HG03460 (cell line): ENCODE data around the gene NBAS.
"Not testable (repeated sequence)": the region's sequence is repeated elsewhere in the genome, so short reads cannot be mapped to it uniquely, and the experiment has no call there.

Source experiments
- ATAC-seq: cut with Tn5 transposase; IDR thresholded peaks from one replicate; pipeline ENCODE4 v1.9.1; 2021; ENCODE audit not compliant: unreplicated experiment

Gene NBAS

DNA sequence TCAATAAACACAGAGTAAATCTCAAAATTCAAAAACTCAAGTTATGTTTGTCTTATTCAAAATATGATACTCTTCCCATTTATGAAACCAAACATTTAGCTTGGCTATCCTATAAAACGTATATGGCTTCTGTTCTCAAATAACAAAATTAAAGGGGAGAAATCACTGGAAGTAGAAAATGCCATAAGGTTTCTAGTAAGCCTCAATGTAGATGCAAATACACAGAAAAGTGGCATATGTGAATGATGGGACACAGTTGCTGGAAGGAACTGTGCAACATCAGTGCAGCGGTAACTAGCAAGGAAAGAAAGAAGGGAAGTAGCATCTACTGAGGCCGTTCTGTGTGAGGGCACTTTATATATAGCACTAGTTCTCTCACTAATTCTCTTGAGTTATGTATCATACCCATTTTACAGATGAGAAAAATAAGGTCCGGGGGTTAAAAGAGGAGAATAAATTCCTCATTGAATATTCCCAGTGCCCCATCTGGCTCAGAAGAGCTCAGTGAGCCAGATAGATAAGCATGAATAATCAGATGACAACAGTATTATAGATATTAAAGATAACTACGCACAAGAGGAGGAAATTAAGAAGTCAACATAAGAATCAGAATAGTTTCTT is 27.2 kb downstream of the NBAS start:
- no peak for ATAC-seq

DNA sequence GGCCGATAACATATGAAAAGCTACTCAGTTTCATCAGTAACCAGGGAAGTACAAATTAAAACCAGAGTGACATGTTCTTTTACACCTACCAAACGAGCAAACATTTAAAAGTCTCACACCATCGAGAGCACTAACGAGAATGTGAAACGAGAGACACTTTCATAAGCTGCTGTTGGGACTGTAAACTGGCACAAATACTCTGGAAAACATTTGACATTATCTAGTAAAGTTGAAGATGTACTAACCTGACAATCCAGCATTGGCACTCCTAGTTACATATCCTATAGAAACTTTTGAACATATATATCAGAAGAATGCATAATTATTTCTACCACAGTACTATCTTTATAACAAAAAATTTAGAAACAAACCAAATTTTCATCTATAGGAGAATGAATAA is 28.1 kb downstream of the NBAS start:
- ATAC-seq: no peak

GRCh38 chr2:15531095-15531854 is 29.9 kb downstream of the NBAS start:
- no peak for ATAC-seq

GRCh38 chr2:15527074-15527739 is 33.9 kb downstream of the NBAS start:
- no peak for ATAC-seq

- ATAC-seq: no peak
Measured at GRCh38 chr2:15521641-15522181, 39.4 kb downstream of the NBAS start.

- ATAC-seq: no peak
Measured at GRCh38 chr2:15520346-15520745, 40.8 kb downstream of the NBAS start.

- ATAC-seq: not testable (repeated sequence)
Measured at GRCh38 chr2:15518759-15519158, 42.4 kb downstream of the NBAS start.

DNA sequence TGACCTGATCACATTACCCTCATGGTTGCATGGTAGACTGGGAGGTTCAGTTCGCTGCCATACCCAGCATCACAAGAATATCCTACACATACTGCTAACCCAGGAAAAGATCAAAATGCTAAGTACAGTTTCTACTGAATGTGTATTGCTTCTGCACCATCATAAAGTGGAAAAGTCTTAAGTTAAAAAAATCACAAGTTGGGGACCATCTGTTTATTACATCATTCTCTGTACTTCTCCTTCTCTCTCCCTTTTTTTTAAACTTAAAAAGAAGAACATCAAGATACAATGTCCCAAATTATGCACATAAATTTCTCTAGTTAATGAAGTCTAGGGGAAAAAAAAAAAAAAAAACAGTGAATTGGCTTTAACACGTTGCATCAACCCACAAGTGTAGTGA is 43.3 kb downstream of the NBAS start:
- ATAC-seq: no peak

- ATAC-seq: no peak
Measured at GRCh38 chr2:15511686-15512085, 49.4 kb downstream of the NBAS start.

DNA sequence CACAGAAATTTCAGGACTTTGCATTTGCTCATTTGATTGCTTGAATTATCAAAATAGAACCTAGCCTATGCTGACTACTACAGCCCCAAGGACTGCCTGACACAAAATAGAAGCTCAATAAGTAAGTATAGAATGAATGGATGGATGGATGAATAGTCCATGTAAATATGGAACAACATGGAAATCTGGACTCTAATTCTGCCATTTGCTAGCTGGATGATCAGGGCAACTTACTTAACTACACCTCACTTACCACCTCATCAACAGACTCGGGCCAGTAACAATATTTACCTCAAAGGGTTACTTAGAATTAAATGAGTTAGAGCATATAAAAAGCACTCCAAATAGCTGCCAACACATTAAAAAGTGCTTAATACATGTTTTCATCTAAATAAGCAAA is 50.6 kb downstream of the NBAS start:
- no peak for ATAC-seq

GRCh38 chr2:15510131-15510530 is 51.0 kb downstream of the NBAS start:
- no peak for ATAC-seq

DNA sequence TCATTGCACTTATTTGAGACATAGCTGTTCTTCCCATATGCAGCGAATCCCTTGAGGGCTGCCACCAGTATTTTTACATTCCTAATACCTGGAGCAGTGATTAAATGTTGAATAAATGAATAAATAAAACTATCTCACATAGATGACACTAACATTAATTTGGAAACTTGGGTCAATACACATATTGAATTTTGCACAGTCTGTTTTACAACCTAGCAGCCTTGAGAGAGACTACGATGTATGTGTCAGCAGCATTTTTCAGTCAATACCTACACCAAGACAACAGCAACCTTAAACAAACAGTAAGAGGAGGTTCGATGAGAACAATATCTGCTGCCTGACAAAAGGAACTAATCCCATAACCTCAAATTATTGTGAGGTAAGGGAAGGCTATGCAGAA is 53.4 kb downstream of the NBAS start:
- ATAC-seq: no peak

DNA sequence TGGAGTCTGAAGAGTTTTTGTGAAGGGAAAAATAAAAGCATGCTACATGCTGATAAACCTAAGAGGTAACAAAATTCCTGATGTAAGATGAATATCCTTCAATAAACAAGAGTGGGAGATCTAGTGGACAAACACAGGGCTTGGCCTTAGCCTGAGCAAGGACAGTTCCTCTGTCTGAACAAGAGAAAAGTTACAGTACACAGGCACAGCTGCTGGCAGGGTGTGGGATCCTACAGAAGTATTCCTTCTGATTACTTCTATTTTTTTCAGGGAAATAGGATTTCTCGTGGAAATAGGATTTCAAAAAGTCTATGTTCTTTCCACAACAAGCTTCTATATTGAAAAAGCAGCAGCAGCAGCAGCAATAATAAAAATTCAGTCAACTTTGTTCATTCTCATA is 54.1 kb downstream of the NBAS start:
- no peak for ATAC-seq

- no peak for ATAC-seq
Measured at GRCh38 chr2:15506229-15506819, 54.8 kb downstream of the NBAS start.

GRCh38 chr2:15504882-15505663 is 56.1 kb downstream of the NBAS start:
- no peak for ATAC-seq

GRCh38 chr2:15499251-15499650 is 61.9 kb downstream of the NBAS start:
- not testable (repeated sequence) for ATAC-seq

DNA sequence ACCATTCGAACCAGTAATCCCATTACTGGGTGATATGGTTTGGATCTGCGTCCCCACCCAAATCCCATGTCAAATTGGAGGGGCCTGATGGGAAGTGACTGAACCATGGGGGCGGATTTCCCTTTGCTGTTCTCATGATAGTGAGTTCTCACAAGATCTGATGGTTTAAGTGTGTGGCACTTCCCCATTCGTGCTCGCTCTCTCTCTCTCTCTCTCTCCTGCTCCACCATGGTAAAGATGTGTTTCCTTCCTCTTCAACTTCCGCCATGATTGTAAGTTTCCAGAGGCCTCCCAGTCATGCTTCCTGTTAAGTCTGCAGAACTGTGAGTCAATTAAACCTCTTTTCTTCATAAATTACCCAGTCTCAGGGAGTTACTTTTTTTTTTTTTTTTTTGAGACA is 62.6 kb downstream of the NBAS start:
- ATAC-seq: no peak

DNA sequence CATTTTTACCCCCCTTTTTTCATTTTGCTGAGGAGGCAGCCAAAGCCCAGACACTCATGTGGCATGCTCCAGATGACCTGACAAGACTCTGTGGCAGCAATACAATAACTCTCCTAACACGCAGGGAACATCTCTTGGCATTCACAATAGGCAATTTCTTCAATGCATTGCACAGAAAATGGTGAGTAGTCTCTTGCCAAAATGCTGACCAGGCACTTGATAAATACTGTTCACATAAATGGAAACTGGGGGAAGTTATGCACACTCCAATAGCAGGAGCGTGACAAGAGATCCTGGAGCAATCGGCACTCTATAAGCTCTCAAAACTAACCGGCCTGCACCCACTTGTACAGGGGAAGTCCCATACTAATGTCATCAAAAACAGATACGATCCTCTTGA is 66.3 kb downstream of the NBAS start:
- no peak for ATAC-seq

GRCh38 chr2:15492773-15493325 is 68.3 kb downstream of the NBAS start:
- no peak for ATAC-seq

- no peak for ATAC-seq
Measured at GRCh38 chr2:15486770-15487169, 74.4 kb downstream of the NBAS start.

GRCh38 chr2:15485949-15486348 is 75.2 kb downstream of the NBAS start:
- no peak for ATAC-seq
